A673 (cell line): ENCODE data around the gene CHRNE. TPM values are rescaled to one million over a fixed set of nuclear protein-coding genes. Genes with fewer than 3 reads are reported as not detected.
"Not testable (repeated sequence)": the region's sequence is repeated elsewhere in the genome, so short reads cannot be mapped to it uniquely, and the experiment has no call there.

Source experiments
- BruUV-seq: library from RNA; stranded (reverse); fragments of 400-500 nt; replicated peaks from 2 replicates; lab custom pipeline; 2021; lab: Mats Ljungman, UMichigan
- CTCF ChIA-PET: fragments of 300-600 bp; sonication (Branson Sonifier 250); formaldehyde crosslinking; loops from one replicate; lab custom pipeline; 2022; ENCODE audit warnings: antibody characterized with exemption; lab: Charles Lee
- POLR2A ChIA-PET: fragments of 300-600 bp; sonication (Branson Sonifier 250); formaldehyde crosslinking; loops from one replicate; lab custom pipeline; 2022; ENCODE audit warnings: antibody characterized with exemption; ENCODE audit not compliant: low non-redundant PET; lab: Charles Lee
- DNase-seq: peaks from one replicate; pipeline ENCODE4 v3.0.0-alpha.2; 2015; ENCODE audit warnings: low spot score
- H3K27ac ChIP-seq: fragments of 200-600 bp; sonication (generic); 2 replicates; pipeline ENCODE4 v1.5.1; 2016; ENCODE audit warnings: mixed run types, low read depth, mild to moderate bottlenecking, mixed read lengths, antibody characterized with exemption, low read length; ENCODE audit not compliant: poor library complexity, severe bottlenecking
- H3K27me3 ChIP-seq: fragments of 200-600 bp; sonication (generic); replicated peaks from 2 replicates; pipeline ENCODE4 v1.6.1; 2017; ENCODE audit warnings: mixed run types, low read depth, mild to moderate bottlenecking, mixed read lengths, antibody characterized with exemption, low read length; ENCODE audit not compliant: insufficient read depth, poor library complexity
- H3K36me3 ChIP-seq: fragments of 200-600 bp; sonication (generic); 2 replicates; pipeline ENCODE4 v1.6.1; 2016; ENCODE audit warnings: mixed run types, mild to moderate bottlenecking, mixed read lengths, antibody characterized with exemption, low read length; ENCODE audit not compliant: insufficient read depth, poor library complexity, severe bottlenecking
- H3K4me1 ChIP-seq: fragments of 200-600 bp; sonication (generic); 2 replicates; pipeline ENCODE4 v1.6.1; 2017; ENCODE audit warnings: mixed run types, mild to moderate bottlenecking, mixed read lengths, antibody characterized with exemption, low read length; ENCODE audit not compliant: insufficient read depth, poor library complexity, severe bottlenecking
- H3K4me3 ChIP-seq: fragments of 200-600 bp; sonication (generic); 2 replicates; pipeline ENCODE4 v1.5.1; 2016; ENCODE audit warnings: low read depth, mixed run types, mild to moderate bottlenecking, mixed read lengths, low read length; ENCODE audit not compliant: poor library complexity, severe bottlenecking
- H3K9me3 ChIP-seq: fragments of 200-600 bp; sonication (generic); 2 replicates; pipeline ENCODE4 v1.6.1; 2016; ENCODE audit warnings: mixed run types, low read depth, mild to moderate bottlenecking, mixed read lengths, antibody characterized with exemption, low read length; ENCODE audit not compliant: poor library complexity, severe bottlenecking
- EZH2 ChIP-seq: fragments of 200-600 bp; sonication (generic); IDR thresholded peaks from 2 replicates; pipeline ENCODE4 v1.6.1; 2017; ENCODE audit warnings: borderline replicate concordance, low read depth, mild to moderate bottlenecking, mixed read lengths, antibody characterized with exemption, low read length; ENCODE audit not compliant: poor library complexity, severe bottlenecking
- intact Hi-C: fragments of 100-400 bp; cut with micrococcal nuclease; formaldehyde crosslinking; loops from one replicate; pipeline ENCODE4 v1.10.0; 2022; ENCODE audit not compliant: unreplicated experiment
- total RNA-seq: library from RNA; stranded (reverse); gene quantifications from 2 replicates; pipeline ENCODE4 v1.2.3, GENCODE V29; 2021
- TF ChIP-seq, protein P1 (sequence below): fragments of 300-800, 200-600 bp; sonication (generic); conservative IDR thresholded peaks from 2 replicates; pipeline ENCODE4 v1.5.1; 2017; ENCODE audit warnings: low read depth, mild to moderate bottlenecking, antibody characterized with exemption, low read length, moderate library complexity, mixed read lengths

Gene CHRNE
- total RNA-seq, 1 experiment from 2014 or later = 0.21 TPM

DNA sequence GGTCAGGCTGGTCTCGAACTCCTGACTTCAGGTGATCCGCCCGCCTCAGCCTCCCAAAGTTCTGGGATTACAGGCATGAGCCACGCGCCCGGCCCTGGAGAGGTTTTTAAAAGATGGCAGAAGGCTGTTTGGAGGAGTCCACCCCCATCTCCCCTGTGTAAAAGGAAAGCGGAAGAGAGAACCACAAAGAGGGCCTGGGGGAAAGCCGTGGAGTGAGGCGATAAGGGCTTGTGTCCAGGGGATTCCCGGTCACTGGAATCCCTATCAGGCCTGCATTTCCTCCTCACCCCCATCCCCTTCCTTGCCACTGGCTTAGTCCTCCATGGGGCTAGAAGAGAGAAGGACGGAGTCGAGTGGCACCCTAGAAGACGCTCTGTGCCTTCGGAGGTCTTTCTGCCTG is 29.1 kb upstream of the CHRNE start, which contains the start of gene GP1BA:
TSS of gene GP1BA (plus strand) at position 315 of the 400 bp plus-strand sequence. CDS start 328 bp downstream, outside the sequence.
- DNase-seq = no peak
- ChIA-PET CTCF (no interaction called here), POLR2A (no interaction called here)
- no TSS peak for BruUV-seq
- H3K27me3 ChIP-seq = no peaks in the 10 kb centered on the region
- no peak within 1 kb of the TSS for H3K27ac ChIP-seq
- TF ChIP-seq EZH2 = no peak
- TF ChIP-seq, protein P1, sequence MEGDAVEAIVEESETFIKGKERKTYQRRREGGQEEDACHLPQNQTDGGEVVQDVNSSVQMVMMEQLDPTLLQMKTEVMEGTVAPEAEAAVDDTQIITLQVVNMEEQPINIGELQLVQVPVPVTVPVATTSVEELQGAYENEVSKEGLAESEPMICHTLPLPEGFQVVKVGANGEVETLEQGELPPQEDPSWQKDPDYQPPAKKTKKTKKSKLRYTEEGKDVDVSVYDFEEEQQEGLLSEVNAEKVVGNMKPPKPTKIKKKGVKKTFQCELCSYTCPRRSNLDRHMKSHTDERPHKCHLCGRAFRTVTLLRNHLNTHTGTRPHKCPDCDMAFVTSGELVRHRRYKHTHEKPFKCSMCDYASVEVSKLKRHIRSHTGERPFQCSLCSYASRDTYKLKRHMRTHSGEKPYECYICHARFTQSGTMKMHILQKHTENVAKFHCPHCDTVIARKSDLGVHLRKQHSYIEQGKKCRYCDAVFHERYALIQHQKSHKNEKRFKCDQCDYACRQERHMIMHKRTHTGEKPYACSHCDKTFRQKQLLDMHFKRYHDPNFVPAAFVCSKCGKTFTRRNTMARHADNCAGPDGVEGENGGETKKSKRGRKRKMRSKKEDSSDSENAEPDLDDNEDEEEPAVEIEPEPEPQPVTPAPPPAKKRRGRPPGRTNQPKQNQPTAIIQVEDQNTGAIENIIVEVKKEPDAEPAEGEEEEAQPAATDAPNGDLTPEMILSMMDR = no peak
- no peak within 1 kb of the TSS for H3K4me3 ChIP-seq
- intact Hi-C loops = no loop called here
- H3K36me3 ChIP-seq = peaks cover 2% of the 10 kb centered on the region
- no peaks in the 10 kb centered on the region for H3K9me3 ChIP-seq
- H3K4me1 ChIP-seq = no peaks in the 10 kb centered on the region

DNA sequence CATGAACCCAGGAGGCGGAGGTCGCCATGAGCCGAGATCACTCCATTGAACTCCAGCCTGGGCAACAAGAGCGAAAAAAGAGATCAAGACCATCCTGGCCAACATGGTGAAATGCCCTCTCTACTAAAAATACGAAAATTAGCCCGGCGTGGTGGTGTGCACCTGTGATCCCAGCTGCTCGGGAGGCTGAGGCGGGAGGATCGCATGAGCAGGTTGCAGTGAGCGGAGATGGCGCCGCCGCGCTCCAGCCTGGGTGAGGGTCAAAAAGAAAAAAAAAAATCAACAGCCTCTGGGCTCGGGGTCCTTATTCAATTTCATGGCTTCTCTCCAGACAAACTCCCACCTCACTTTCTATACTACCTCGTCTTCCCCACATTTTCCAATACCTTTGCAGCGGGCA is 26.0 kb upstream of the CHRNE start:
- Histone ChIP-seq H3K36me3 (no peaks in the 10 kb centered on the region), H3K27ac (no peak overlapping the region), H3K4me1 (no peaks in the 10 kb centered on the region), H3K9me3 (no peaks in the 10 kb centered on the region), H3K27me3 (no peaks in the 10 kb centered on the region), H3K4me3 (no peak overlapping the region)
- no TSS peak for BruUV-seq
- ChIA-PET POLR2A (interaction anchor here (0.6 kb wide), 1 partner anchor 11 kb away, joined by 3 read pairs; the partner anchor contains the start of gene SLC25A11), CTCF (no interaction called here)
- intact Hi-C loops = no loop called here
- DNase-seq = no peak
- TF ChIP-seq, protein P1 = no peak
- TF ChIP-seq EZH2 = no peak

DNA sequence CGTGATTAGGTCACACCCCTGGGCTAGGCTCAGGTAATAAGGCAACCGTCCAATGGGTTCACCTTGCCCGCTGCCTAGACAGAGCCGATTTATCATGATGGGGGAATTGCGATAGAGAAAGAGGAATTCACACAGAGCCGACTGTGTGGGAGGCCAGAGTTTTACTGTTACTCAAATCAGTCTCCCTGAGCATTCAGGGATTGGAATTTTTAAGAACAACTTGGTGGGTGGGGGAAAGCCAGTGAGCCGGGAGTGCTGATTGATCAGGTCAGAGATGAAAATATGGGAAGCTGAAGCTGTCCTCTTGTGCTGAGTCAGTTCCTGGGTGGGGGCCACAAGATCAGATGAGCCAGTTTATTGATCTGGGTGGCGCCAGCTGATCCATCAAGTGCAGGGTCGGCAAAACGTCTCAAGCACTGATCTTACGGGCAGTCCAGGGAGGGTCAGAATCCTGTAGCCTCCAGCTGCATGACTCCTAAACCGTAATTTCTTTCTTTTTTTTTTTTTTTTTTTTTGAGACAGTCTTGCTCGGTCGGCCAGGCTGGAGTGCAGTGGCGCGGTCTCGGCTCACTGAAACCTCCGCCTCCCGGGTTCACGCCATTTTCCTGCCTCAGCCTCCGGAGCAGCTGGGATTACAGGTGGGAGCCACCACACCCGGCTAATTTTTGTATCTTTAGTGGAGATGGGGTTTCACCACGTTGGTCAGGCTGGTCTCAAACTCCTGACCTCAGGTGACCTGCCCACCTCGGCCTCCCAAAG is 23.9 kb upstream of the CHRNE start:
- POLR2A ChIA-PET = interaction anchor here (0.7 kb wide), 1 partner anchor 18 kb away, joined by 4 read pairs; no protein-coding TSS in a partner anchor

More for the DNA sequence above, 23.9 kb upstream of the CHRNE start:
- H3K4me3 ChIP-seq, H3K27me3 ChIP-seq, intact Hi-C loops, H3K27ac ChIP-seq, DNase-seq, H3K4me1 ChIP-seq, CTCF ChIA-PET, H3K9me3 ChIP-seq, BruUV-seq, H3K36me3 ChIP-seq: not testable (repeated sequence)
